ENCODE data around the gene SIGLEC6. TPM values are rescaled to one million over a fixed set of nuclear protein-coding genes. Genes with fewer than 3 reads are reported as not detected.

SIGLEC6 gene
- total RNA-seq (2021) = 0.25 to 0.57 TPM (median 0.37 TPM) in 3 replicates
- Bru-seq, nascent RNA = percentile 18 among the genes with signal in this experiment
- long read RNA-seq, experiment 1 = 0 reads
- long read RNA-seq, experiment 2 = 0 reads
- long read RNA-seq, experiment 3 = 0 reads

DNA sequence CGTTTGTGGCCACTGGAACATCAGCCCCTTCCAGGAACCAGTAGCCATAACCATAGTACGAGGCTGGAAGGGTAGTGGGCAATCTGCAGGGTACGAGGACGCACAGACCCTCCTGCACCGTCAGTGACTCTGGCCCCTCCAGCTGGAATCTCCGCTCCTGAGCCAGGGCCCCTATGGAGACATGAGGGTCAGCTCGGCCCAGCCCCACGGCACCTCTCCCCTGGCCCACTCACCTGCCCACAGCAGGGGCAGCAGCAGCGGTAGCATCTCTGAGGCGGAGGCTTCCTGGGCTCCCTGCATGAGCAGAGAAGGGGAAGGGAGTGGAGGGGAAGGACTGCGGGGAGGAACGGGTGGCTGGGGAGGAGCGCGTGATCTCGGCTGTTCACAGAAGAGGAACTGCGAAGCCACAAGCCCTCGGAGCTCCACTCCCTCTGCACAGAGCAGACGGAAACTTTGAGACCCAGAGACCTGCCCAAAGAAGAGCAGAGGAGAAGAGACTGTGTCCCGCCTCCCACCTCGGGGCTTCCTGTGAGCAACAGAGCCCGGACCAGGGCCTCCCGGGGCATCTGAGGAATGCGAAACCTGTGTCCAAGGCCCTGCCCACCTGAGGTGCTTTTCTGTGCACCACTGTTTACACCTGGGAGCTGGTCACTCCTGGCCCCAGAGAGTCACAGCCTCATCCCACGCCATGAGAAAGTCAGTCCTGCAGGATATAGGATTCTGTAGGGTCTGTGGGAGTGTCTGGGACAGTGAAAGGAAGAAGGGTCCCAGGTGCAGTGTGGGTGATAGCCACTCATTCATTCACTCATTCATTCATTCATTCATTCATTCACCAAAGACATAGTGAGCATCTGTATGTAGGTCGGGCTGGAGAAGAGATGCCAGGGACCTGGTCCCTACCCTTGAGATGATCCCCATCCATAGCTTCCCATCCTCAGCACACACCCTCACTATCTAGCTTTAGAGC is at the start of gene SIGLEC6:
Gene SIGLEC6, minus strand, starts transcription at position 322 of the 967 bp plus-strand sequence. Its CDS starts 22 bp downstream, at position 300.
- no peak within 1 kb of the TSS for H3K27ac Mint-ChIP-seq
- DNase-seq (ENCODE audit: low spot score) (peak; percentile 48), ATAC-seq (peak; percentile 88)
- no peaks in the 10 kb centered on the region for H3K9me3 Mint-ChIP-seq
- POLR2A ChIA-PET = interaction anchor here (1.6 kb wide), 1 partner anchor 17 kb away, joined by 4 read pairs; no protein-coding TSS in a partner anchor
- H3K4me1 Mint-ChIP-seq = peaks cover 12% of the 10 kb centered on the region
- peaks cover 51% of the 10 kb centered on the region for H3K27me3 Mint-ChIP-seq (ENCODE audit: low read depth)
- CTCF ChIA-PET = no interaction called here
- TF ChIP-seq, protein P1, sequence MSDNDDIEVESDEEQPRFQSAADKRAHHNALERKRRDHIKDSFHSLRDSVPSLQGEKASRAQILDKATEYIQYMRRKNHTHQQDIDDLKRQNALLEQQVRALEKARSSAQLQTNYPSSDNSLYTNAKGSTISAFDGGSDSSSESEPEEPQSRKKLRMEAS (CRISPR knock-in tag; IDR thresholded peaks at IDR 0.05) = peak; percentile 35; the same call in 1 of the 2 replicates
- no peak for TF ChIP-seq GABPB1 (CRISPR knock-in tag; IDR thresholded peaks at IDR 0.05)
- H3K36me3 Mint-ChIP-seq = no peaks in the 10 kb centered on the region
- H3K4me3 Mint-ChIP-seq = no peak within 1 kb of the TSS

GRCh38 chr19:51576850-51577249 is 45.4 kb upstream of the SIGLEC6 start:
- ChIA-PET POLR2A (no interaction called here), CTCF (no interaction called here)
- DNase-seq (ENCODE audit: low spot score) (no peak), ATAC-seq (no peak)
- H3K4me1 Mint-ChIP-seq = peaks cover 3% of the 10 kb centered on the region; the same call in 1 of the 2 replicates
- no peak for TF ChIP-seq E2F5 (CRISPR knock-in tag; IDR thresholded peaks at IDR 0.05)
- no peak for TF ChIP-seq SMAD4 (CRISPR knock-in tag; IDR thresholded peaks at IDR 0.05)
- TF ChIP-seq, protein P2, sequence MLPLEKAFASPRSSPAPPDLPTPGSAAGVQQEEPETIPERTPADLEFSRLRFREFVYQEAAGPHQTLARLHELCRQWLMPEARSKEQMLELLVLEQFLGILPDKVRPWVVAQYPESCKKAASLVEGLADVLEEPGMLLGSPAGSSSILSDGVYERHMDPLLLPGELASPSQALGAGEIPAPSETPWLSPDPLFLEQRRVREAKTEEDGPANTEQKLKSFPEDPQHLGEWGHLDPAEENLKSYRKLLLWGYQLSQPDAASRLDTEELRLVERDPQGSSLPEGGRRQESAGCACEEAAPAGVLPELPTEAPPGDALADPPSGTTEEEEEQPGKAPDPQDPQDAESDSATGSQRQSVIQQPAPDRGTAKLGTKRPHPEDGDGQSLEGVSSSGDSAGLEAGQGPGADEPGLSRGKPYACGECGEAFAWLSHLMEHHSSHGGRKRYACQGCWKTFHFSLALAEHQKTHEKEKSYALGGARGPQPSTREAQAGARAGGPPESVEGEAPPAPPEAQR (CRISPR knock-in tag; IDR thresholded peaks at IDR 0.05) = no peak
- TF ChIP-seq KAT7 (CRISPR knock-in tag; IDR thresholded peaks at IDR 0.05; ENCODE audit: borderline replicate concordance) = no peak
- TF ChIP-seq ZNF317 (CRISPR knock-in tag; IDR thresholded peaks at IDR 0.05; ENCODE audit: borderline replicate concordance, low read depth) = no peak
- no peak for TF ChIP-seq ZNF121 (CRISPR knock-in tag; IDR thresholded peaks at IDR 0.05)
- no peak for TF ChIP-seq USF1 (CRISPR knock-in tag; IDR thresholded peaks at IDR 0.05)
- TF ChIP-seq NFE2L1 (CRISPR knock-in tag; IDR thresholded peaks at IDR 0.05) = no peak
- TF ChIP-seq, protein P3, sequence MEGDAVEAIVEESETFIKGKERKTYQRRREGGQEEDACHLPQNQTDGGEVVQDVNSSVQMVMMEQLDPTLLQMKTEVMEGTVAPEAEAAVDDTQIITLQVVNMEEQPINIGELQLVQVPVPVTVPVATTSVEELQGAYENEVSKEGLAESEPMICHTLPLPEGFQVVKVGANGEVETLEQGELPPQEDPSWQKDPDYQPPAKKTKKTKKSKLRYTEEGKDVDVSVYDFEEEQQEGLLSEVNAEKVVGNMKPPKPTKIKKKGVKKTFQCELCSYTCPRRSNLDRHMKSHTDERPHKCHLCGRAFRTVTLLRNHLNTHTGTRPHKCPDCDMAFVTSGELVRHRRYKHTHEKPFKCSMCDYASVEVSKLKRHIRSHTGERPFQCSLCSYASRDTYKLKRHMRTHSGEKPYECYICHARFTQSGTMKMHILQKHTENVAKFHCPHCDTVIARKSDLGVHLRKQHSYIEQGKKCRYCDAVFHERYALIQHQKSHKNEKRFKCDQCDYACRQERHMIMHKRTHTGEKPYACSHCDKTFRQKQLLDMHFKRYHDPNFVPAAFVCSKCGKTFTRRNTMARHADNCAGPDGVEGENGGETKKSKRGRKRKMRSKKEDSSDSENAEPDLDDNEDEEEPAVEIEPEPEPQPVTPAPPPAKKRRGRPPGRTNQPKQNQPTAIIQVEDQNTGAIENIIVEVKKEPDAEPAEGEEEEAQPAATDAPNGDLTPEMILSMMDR (IDR thresholded peaks at IDR 0.05) = no peak
- TF ChIP-seq MXD4 (CRISPR knock-in tag; IDR thresholded peaks at IDR 0.05; ENCODE audit: borderline replicate concordance) = no peak
- no peak for TF ChIP-seq PRRX2 (CRISPR knock-in tag; IDR thresholded peaks at IDR 0.05)
- TF ChIP-seq, protein P4, sequence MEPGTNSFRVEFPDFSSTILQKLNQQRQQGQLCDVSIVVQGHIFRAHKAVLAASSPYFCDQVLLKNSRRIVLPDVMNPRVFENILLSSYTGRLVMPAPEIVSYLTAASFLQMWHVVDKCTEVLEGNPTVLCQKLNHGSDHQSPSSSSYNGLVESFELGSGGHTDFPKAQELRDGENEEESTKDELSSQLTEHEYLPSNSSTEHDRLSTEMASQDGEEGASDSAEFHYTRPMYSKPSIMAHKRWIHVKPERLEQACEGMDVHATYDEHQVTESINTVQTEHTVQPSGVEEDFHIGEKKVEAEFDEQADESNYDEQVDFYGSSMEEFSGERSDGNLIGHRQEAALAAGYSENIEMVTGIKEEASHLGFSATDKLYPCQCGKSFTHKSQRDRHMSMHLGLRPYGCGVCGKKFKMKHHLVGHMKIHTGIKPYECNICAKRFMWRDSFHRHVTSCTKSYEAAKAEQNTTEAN (CRISPR knock-in tag; IDR thresholded peaks at IDR 0.05) = no peak
- no peak for TF ChIP-seq GABPB1 (CRISPR knock-in tag; IDR thresholded peaks at IDR 0.05)
- no peak for TF ChIP-seq GTF2I (CRISPR knock-in tag; conservative IDR thresholded peaks at IDR 0.05)
- H3K4me3 Mint-ChIP-seq = no peak overlapping the region
- no peaks in the 10 kb centered on the region for H3K27me3 Mint-ChIP-seq (ENCODE audit: low read depth)
- H3K27ac Mint-ChIP-seq = no peak overlapping the region
- no peaks in the 10 kb centered on the region for H3K9me3 Mint-ChIP-seq
- H3K36me3 Mint-ChIP-seq = peaks cover 20% of the 10 kb centered on the region

Data from WTC11 (cell line).